GM19240 (cell line): ENCODE measurements around the gene TLCD3A.

Experiments used
- DNase-seq: peaks from one replicate; pipeline ENCODE4 v3.0.0; 2011; ENCODE audit warnings: low spot score; ENCODE audit not compliant: insufficient read length

The TLCD3A gene

GRCh38 chr17:705863-706262 is 26.5 kb upstream of the TLCD3A start:
- DNase-seq, result no peak

- no peak for DNase-seq
Measured at GRCh38 chr17:708132-708531, 24.3 kb upstream of the TLCD3A start.

GRCh38 chr17:718075-718474 is 14.3 kb upstream of the TLCD3A start:
- no peak for DNase-seq

GRCh38 chr17:720706-721539 is 11.5 kb upstream of the TLCD3A start:
- no peak for DNase-seq

- no peak for DNase-seq
Measured at GRCh38 chr17:721540-721937, 10.9 kb upstream of the TLCD3A start.

GRCh38 chr17:725084-725483 is 7.3 kb upstream of the TLCD3A start:
- no peak for DNase-seq

- no peak for DNase-seq
Measured at GRCh38 chr17:725746-726145, 6.7 kb upstream of the TLCD3A start.

- no peak for DNase-seq
Measured at GRCh38 chr17:726271-726919, 6.0 kb upstream of the TLCD3A start.

- no peak for DNase-seq
Measured at GRCh38 chr17:728911-729310, 3.5 kb upstream of the TLCD3A start.

- DNase-seq, result no peak
Measured at GRCh38 chr17:731644-732066, 741 bp upstream of the TLCD3A start.

GRCh38 chr17:732902-733720 is 715 bp downstream of the TLCD3A start:
- peak; percentile 24 for DNase-seq

GRCh38 chr17:733743-734142 is 1.3 kb downstream of the TLCD3A start:
- DNase-seq, result no peak

- no peak for DNase-seq
Measured at GRCh38 chr17:737561-738113, 5.2 kb downstream of the TLCD3A start.

GRCh38 chr17:740240-741017 is 8.0 kb downstream of the TLCD3A start:
- peak; percentile 53 for DNase-seq

- DNase-seq, result no peak
Measured at GRCh38 chr17:742147-742793, 9.9 kb downstream of the TLCD3A start.

GRCh38 chr17:743139-743538 is 10.7 kb downstream of the TLCD3A start:
- no peak for DNase-seq

GRCh38 chr17:744937-745336 is 12.5 kb downstream of the TLCD3A start:
- DNase-seq, result no peak

- no peak for DNase-seq
Measured at GRCh38 chr17:745406-745805, 13.0 kb downstream of the TLCD3A start.

- no peak for DNase-seq
Measured at GRCh38 chr17:746181-746580, 13.8 kb downstream of the TLCD3A start.
